Nephron (organoid): ENCODE results near the gene SLC22A13.

ENCODE experiments used
- H3K27ac Mint-ChIP-seq, 3 experiments: 2 replicates each; pipeline ENCODE4 v1.8.0; 2020; ENCODE audit warnings: mixed read lengths in 3 of 3, mild to moderate bottlenecking in 2 of 3, moderate library complexity in 1 of 3
- H3K27me3 Mint-ChIP-seq: 2 replicates; pipeline ENCODE4 v1.8.0; 2021; ENCODE audit warnings: low read depth, mild to moderate bottlenecking, moderate library complexity, mixed read lengths
- H3K36me3 Mint-ChIP-seq: 2 replicates; pipeline ENCODE4 v1.8.0; 2020; ENCODE audit warnings: low read depth, mixed read lengths
- H3K4me1 Mint-ChIP-seq: 2 replicates; pipeline ENCODE4 v1.8.0; 2020; ENCODE audit warnings: mixed read lengths
- H3K4me3 Mint-ChIP-seq, 3 experiments: 2 replicates each; pipeline ENCODE4 v1.8.0; 2020; ENCODE audit warnings: mild to moderate bottlenecking in 3 of 3, mixed read lengths in 3 of 3, moderate library complexity in 2 of 3
- H3K9me3 Mint-ChIP-seq: 2 replicates; pipeline ENCODE4 v1.8.0; 2020; ENCODE audit warnings: mixed read lengths
- CTCF ChIP-seq, 3 experiments: fragments of 200-600 bp; sonication (generic); IDR thresholded peaks; one replicate each; pipeline ENCODE4 v1.5.0; 2021; ENCODE audit warnings: antibody characterized with exemption in 3 of 3; ENCODE audit not compliant: unreplicated experiment in 3 of 3

Gene SLC22A13

GRCh38 chr3:38306941-38307340 lies 41.3 kb downstream of the SLC22A13 start:
- Mint-ChIP-seq H3K36me3 (no peaks in the 10 kb centered on the region), H3K4me1 (no peaks in the 10 kb centered on the region), H3K27me3 (peaks cover 2% of the 10 kb centered on the region), H3K4me3 (no peak overlapping the region), H3K9me3 (peaks cover 7% of the 10 kb centered on the region), H3K27ac (no peak overlapping the region)
- no peak for TF ChIP-seq CTCF (IDR thresholded peaks at IDR 0.05; ENCODE audit: unreplicated experiment in 3 of 3)

GRCh38 chr3:38307599-38307998 lies 42.0 kb downstream of the SLC22A13 start:
- Mint-ChIP-seq H3K36me3 (no peaks in the 10 kb centered on the region), H3K4me3 (no peak overlapping the region), H3K4me1 (no peaks in the 10 kb centered on the region), H3K9me3 (peaks cover 7% of the 10 kb centered on the region), H3K27ac (no peak overlapping the region), H3K27me3 (peaks cover 4% of the 10 kb centered on the region)
- no peak for TF ChIP-seq CTCF (IDR thresholded peaks at IDR 0.05; ENCODE audit: unreplicated experiment in 3 of 3)

- H3K9me3 Mint-ChIP-seq, result peaks cover 7% of the 10 kb centered on the region
- H3K27ac Mint-ChIP-seq, result no peak overlapping the region
- peaks cover 4% of the 10 kb centered on the region for H3K27me3 Mint-ChIP-seq
- H3K4me1 Mint-ChIP-seq, result no peaks in the 10 kb centered on the region
- no peaks in the 10 kb centered on the region for H3K36me3 Mint-ChIP-seq
- no peak overlapping the region for H3K4me3 Mint-ChIP-seq
- no peak for TF ChIP-seq CTCF (IDR thresholded peaks at IDR 0.05; ENCODE audit: unreplicated experiment in 3 of 3)
Measured at GRCh38 chr3:38308456-38308855, 42.8 kb downstream of the SLC22A13 start.

- no peak overlapping the region for H3K4me3 Mint-ChIP-seq
- peaks cover 11% of the 10 kb centered on the region for H3K27me3 Mint-ChIP-seq
- no peak for TF ChIP-seq CTCF (IDR thresholded peaks at IDR 0.05; ENCODE audit: unreplicated experiment in 3 of 3)
- no peak overlapping the region for H3K27ac Mint-ChIP-seq
- H3K4me1 Mint-ChIP-seq, result no peaks in the 10 kb centered on the region
- no peaks in the 10 kb centered on the region for H3K9me3 Mint-ChIP-seq
- no peaks in the 10 kb centered on the region for H3K36me3 Mint-ChIP-seq
Measured at GRCh38 chr3:38311476-38311875, 45.9 kb downstream of the SLC22A13 start.

- H3K27me3 Mint-ChIP-seq, result peaks cover 11% of the 10 kb centered on the region
- TF ChIP-seq CTCF (IDR thresholded peaks at IDR 0.05; ENCODE audit: unreplicated experiment in 3 of 3), result no peak
- no peaks in the 10 kb centered on the region for H3K4me1 Mint-ChIP-seq
- H3K9me3 Mint-ChIP-seq, result no peaks in the 10 kb centered on the region
- no peak overlapping the region for H3K27ac Mint-ChIP-seq
- no peak overlapping the region for H3K4me3 Mint-ChIP-seq
- H3K36me3 Mint-ChIP-seq, result no peaks in the 10 kb centered on the region
Measured at GRCh38 chr3:38311941-38312340, 46.3 kb downstream of the SLC22A13 start.

- H3K4me1 Mint-ChIP-seq, result no peaks in the 10 kb centered on the region
- no peak overlapping the region for H3K27ac Mint-ChIP-seq
- no peaks in the 10 kb centered on the region for H3K9me3 Mint-ChIP-seq
- peaks cover 11% of the 10 kb centered on the region for H3K27me3 Mint-ChIP-seq
- no peak overlapping the region for H3K4me3 Mint-ChIP-seq
- no peak for TF ChIP-seq CTCF (IDR thresholded peaks at IDR 0.05; ENCODE audit: unreplicated experiment in 3 of 3)
- no peaks in the 10 kb centered on the region for H3K36me3 Mint-ChIP-seq
Measured at GRCh38 chr3:38312356-38312755, 46.7 kb downstream of the SLC22A13 start.
